ENCODE data around the gene ZCCHC7.

DNA sequence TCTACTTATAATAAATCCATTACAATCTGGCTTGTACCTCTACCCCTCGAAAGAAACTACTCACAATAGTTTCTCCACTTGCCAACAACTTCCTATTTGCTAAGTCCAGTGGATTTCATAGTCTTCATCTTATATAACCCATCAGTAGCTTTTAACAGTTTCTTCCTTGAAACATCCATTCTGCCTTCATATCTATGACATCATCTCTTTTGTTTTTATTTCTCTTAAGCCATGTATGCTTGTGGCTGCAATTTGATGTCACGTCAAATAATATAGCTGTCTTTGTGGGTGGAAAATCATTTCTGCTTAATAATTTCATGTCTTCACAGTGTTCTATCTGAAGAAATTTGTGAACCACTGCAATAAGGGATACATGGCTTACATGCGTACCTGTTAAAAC lies 224.7 kb downstream of the ZCCHC7 start:
- TF ChIP-seq POLR2AphosphoS5 (IDR thresholded peaks at IDR 0.05; ENCODE audit: low read depth) (no peak), EZH2phosphoT487 (IDR thresholded peaks at IDR 0.05; ENCODE audit: unreplicated experiment) (no peak), JUNB (IDR thresholded peaks at IDR 0.05; ENCODE audit: unreplicated experiment) (no peak), CREB1 (CRISPR knock-in tag; IDR thresholded peaks at IDR 0.05; ENCODE audit: low read depth) (no peak)
- TF ChIP-seq, protein P1, sequence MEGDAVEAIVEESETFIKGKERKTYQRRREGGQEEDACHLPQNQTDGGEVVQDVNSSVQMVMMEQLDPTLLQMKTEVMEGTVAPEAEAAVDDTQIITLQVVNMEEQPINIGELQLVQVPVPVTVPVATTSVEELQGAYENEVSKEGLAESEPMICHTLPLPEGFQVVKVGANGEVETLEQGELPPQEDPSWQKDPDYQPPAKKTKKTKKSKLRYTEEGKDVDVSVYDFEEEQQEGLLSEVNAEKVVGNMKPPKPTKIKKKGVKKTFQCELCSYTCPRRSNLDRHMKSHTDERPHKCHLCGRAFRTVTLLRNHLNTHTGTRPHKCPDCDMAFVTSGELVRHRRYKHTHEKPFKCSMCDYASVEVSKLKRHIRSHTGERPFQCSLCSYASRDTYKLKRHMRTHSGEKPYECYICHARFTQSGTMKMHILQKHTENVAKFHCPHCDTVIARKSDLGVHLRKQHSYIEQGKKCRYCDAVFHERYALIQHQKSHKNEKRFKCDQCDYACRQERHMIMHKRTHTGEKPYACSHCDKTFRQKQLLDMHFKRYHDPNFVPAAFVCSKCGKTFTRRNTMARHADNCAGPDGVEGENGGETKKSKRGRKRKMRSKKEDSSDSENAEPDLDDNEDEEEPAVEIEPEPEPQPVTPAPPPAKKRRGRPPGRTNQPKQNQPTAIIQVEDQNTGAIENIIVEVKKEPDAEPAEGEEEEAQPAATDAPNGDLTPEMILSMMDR (conservative IDR thresholded peaks at IDR 0.05; ENCODE audit: low read depth in 2 of 2) = no peak
- TF ChIP-seq, protein P2, sequence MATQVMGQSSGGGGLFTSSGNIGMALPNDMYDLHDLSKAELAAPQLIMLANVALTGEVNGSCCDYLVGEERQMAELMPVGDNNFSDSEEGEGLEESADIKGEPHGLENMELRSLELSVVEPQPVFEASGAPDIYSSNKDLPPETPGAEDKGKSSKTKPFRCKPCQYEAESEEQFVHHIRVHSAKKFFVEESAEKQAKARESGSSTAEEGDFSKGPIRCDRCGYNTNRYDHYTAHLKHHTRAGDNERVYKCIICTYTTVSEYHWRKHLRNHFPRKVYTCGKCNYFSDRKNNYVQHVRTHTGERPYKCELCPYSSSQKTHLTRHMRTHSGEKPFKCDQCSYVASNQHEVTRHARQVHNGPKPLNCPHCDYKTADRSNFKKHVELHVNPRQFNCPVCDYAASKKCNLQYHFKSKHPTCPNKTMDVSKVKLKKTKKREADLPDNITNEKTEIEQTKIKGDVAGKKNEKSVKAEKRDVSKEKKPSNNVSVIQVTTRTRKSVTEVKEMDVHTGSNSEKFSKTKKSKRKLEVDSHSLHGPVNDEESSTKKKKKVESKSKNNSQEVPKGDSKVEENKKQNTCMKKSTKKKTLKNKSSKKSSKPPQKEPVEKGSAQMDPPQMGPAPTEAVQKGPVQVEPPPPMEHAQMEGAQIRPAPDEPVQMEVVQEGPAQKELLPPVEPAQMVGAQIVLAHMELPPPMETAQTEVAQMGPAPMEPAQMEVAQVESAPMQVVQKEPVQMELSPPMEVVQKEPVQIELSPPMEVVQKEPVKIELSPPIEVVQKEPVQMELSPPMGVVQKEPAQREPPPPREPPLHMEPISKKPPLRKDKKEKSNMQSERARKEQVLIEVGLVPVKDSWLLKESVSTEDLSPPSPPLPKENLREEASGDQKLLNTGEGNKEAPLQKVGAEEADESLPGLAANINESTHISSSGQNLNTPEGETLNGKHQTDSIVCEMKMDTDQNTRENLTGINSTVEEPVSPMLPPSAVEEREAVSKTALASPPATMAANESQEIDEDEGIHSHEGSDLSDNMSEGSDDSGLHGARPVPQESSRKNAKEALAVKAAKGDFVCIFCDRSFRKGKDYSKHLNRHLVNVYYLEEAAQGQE (IDR thresholded peaks at IDR 0.05; ENCODE audit: unreplicated experiment) = no peak
